ENCODE results near the gene RAX2. TPM values are rescaled to one million over a fixed set of nuclear protein-coding genes. Genes with fewer than 3 reads are reported as not detected.
A peak's percentile ranks its signal among the peaks of the same experiment; 100 is the strongest.

RAX2 gene
- total and polyA plus RNA-seq, 9 of the 15 experiments (the other 6 are each of a cell fraction or from before 2014, with no cell fraction given), result not detected

DNA sequence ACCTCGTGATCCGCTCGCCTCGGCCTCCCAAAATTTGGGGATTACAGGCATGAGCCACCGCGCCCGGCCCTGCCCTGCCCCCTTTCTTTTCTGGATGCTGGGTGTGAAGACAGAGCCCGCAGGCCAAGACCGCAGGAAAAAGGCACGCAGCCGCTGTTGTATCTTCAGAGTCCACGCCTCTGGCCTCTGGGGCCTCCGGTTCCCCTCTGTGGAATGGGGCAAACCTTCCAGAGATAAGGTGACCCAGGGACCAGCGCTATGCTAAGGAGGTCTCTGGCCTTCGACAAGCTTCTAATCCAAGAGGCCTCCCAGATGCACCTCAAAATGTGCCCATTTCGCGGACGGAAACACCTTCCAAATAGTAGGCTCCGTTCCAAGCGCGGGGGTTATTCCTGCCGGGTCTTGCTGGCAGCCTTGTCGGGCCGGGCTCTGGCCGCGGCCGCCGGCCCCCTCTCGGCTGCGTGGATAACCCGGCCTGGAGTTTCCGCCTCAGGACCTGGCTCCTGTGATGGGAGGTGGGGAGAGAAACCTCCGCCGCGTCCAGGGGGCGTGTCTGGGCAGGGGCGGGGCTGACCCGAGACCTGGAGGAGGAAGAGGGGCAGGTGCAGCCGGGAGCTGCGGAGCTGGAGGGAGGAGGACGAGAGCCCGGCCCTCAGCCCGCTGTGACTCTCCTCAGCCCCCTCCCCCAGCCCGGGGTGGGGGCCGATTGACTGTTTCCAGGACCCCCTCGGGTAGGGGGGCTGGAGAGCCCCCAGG lies 50.7 kb downstream of the RAX2 start (continued):
- TF ChIP-seq, protein P1, sequence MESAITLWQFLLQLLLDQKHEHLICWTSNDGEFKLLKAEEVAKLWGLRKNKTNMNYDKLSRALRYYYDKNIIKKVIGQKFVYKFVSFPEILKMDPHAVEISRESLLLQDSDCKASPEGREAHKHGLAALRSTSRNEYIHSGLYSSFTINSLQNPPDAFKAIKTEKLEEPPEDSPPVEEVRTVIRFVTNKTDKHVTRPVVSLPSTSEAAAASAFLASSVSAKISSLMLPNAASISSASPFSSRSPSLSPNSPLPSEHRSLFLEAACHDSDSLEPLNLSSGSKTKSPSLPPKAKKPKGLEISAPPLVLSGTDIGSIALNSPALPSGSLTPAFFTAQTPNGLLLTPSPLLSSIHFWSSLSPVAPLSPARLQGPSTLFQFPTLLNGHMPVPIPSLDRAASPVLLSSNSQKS (CRISPR knock-in tag; IDR thresholded peaks at IDR 0.05), result no peak
- TF ChIP-seq FOS (IDR thresholded peaks at IDR 0.05; ENCODE audit: extremely low read depth, insufficient read length), result no peak
- TF ChIP-seq CEBPB (tag; IDR thresholded peaks at IDR 0.05), result no peak
- TF ChIP-seq CBFB (CRISPR knock-in tag; IDR thresholded peaks at IDR 0.05), result no peak
- TF ChIP-seq NCOA4 (IDR thresholded peaks at IDR 0.05; ENCODE audit: partially characterized antibody), result peak; percentile 58
- TF ChIP-seq ZNF121 (CRISPR knock-in tag; conservative IDR thresholded peaks at IDR 0.05), result peak; percentile 33; the same call in 1 of the 2 replicates
- peak; percentile 63; the same call in 1 of the 2 replicates for TF ChIP-seq NR2C1 (IDR thresholded peaks at IDR 0.05)
- peak; percentile 57 for TF ChIP-seq NR2C1 (tag; IDR thresholded peaks at IDR 0.05)
- TF ChIP-seq MTA2 (IDR thresholded peaks at IDR 0.05; ENCODE audit: low read depth), result no peak; the same call in 1 of the 2 replicates
- TF ChIP-seq, protein P2, sequence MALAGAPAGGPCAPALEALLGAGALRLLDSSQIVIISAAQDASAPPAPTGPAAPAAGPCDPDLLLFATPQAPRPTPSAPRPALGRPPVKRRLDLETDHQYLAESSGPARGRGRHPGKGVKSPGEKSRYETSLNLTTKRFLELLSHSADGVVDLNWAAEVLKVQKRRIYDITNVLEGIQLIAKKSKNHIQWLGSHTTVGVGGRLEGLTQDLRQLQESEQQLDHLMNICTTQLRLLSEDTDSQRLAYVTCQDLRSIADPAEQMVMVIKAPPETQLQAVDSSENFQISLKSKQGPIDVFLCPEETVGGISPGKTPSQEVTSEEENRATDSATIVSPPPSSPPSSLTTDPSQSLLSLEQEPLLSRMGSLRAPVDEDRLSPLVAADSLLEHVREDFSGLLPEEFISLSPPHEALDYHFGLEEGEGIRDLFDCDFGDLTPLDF (CRISPR knock-in tag; IDR thresholded peaks at IDR 0.05), result no peak
- TF ChIP-seq DACH1 (IDR thresholded peaks at IDR 0.05; ENCODE audit: partially characterized antibody), result peak; percentile 80
- peak; percentile 99 for TF ChIP-seq HDAC2 (IDR thresholded peaks at IDR 0.05)
- no peak for TF ChIP-seq MXI1 (IDR thresholded peaks at IDR 0.05; ENCODE audit: low read depth, low read length)
- TF ChIP-seq, protein P3, sequence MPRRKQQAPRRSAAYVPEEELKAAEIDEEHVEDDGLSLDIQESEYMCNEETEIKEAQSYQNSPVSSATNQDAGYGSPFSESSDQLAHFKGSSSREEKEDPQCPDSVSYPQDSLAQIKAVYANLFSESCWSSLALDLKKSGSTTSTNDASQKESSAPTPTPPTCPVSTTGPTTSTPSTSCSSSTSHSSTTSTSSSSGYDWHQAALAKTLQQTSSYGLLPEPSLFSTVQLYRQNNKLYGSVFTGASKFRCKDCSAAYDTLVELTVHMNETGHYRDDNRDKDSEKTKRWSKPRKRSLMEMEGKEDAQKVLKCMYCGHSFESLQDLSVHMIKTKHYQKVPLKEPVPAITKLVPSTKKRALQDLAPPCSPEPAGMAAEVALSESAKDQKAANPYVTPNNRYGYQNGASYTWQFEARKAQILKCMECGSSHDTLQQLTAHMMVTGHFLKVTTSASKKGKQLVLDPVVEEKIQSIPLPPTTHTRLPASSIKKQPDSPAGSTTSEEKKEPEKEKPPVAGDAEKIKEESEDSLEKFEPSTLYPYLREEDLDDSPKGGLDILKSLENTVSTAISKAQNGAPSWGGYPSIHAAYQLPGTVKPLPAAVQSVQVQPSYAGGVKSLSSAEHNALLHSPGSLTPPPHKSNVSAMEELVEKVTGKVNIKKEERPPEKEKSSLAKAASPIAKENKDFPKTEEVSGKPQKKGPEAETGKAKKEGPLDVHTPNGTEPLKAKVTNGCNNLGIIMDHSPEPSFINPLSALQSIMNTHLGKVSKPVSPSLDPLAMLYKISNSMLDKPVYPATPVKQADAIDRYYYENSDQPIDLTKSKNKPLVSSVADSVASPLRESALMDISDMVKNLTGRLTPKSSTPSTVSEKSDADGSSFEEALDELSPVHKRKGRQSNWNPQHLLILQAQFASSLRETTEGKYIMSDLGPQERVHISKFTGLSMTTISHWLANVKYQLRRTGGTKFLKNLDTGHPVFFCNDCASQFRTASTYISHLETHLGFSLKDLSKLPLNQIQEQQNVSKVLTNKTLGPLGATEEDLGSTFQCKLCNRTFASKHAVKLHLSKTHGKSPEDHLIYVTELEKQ (CRISPR knock-in tag; IDR thresholded peaks at IDR 0.05), result no peak
- TF ChIP-seq, protein P4, sequence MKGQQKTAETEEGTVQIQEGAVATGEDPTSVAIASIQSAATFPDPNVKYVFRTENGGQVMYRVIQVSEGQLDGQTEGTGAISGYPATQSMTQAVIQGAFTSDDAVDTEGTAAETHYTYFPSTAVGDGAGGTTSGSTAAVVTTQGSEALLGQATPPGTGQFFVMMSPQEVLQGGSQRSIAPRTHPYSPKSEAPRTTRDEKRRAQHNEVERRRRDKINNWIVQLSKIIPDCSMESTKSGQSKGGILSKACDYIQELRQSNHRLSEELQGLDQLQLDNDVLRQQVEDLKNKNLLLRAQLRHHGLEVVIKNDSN (CRISPR knock-in tag; IDR thresholded peaks at IDR 0.05), result no peak
- TF ChIP-seq ZNF436 (CRISPR knock-in tag; IDR thresholded peaks at IDR 0.05), result no peak
- TF ChIP-seq, protein P5, sequence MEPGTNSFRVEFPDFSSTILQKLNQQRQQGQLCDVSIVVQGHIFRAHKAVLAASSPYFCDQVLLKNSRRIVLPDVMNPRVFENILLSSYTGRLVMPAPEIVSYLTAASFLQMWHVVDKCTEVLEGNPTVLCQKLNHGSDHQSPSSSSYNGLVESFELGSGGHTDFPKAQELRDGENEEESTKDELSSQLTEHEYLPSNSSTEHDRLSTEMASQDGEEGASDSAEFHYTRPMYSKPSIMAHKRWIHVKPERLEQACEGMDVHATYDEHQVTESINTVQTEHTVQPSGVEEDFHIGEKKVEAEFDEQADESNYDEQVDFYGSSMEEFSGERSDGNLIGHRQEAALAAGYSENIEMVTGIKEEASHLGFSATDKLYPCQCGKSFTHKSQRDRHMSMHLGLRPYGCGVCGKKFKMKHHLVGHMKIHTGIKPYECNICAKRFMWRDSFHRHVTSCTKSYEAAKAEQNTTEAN (CRISPR knock-in tag; IDR thresholded peaks at IDR 0.05), result no peak
- TF ChIP-seq ARID2 (IDR thresholded peaks at IDR 0.05), result no peak
- TF ChIP-seq ZSCAN32 (CRISPR knock-in tag; IDR thresholded peaks at IDR 0.05), result no peak
- TF ChIP-seq MAFF (IDR thresholded peaks at IDR 0.05; ENCODE audit: low read length), result no peak
- peak; percentile 97 to 100 for TF ChIP-seq MAZ (CRISPR knock-in tag; conservative IDR thresholded peaks at IDR 0.05 in 1 of 2, IDR thresholded peaks at IDR 0.05 in 1 of 2)
- no peak for TF ChIP-seq STAG1 (CRISPR knock-in tag; IDR thresholded peaks at IDR 0.05; ENCODE audit: borderline replicate concordance)

Measured in K562 (cell line).